NCI-H524 (cell line): ENCODE measurements around the gene CASP2.

Experiments used
- DNase-seq, 2 experiments: peaks; one replicate each; lab custom pipeline; 2025; lab: John Stamatoyannopoulos, UW

CASP2 gene

DNA sequence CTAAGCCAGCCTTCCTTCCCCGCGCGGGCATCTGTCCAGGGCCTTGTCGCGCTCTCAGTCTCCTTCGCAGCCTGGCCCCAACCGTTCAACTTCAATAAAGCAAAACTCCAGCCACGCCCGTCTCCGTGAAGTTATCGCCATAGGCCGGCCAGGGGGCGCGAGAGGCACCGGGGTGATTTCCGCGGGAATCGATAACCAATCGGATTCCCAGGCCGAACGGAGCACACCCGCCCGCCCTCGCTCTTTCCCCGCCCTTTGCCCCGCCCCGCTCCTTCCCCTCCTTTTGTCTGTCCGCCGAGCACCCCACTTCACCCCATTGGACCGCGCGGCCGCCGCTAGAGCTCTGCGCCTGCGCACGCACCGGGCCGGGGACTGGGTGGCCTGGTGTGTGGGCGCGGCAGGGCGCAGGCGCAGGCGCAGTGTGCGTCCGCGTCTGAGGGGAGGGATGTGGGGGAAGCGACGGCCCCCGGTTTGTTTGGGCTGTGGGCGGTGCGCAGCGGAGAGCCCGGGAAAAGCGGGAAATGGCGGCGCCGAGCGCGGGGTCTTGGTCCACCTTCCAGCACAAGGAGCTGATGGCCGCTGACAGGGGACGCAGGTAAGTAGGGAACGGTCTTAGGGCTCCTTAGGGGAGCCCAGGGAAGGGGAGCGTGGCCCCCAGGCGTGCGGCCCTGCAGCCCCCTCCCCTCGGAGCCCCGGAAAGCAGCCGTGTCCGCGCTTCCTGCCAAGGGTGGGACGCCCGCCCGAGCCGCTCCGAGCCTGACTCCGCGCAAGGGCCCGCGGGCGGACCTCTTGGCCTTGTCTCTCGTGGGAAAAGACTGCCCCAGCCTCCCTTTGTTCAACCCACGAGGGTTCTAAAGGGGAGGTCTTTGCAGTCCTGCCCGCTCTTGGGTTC is at the start of gene CASP2:
TSS of gene CASP2 (plus strand) at position 417 of the 892 bp plus-strand sequence. CDS start at position 522, 105 bp downstream.
- peak; percentile 88 to 91 for DNase-seq

GRCh38 chr7:143239813-143240212 is 48.3 kb upstream of the CASP2 start:
- no peak for DNase-seq

DNA sequence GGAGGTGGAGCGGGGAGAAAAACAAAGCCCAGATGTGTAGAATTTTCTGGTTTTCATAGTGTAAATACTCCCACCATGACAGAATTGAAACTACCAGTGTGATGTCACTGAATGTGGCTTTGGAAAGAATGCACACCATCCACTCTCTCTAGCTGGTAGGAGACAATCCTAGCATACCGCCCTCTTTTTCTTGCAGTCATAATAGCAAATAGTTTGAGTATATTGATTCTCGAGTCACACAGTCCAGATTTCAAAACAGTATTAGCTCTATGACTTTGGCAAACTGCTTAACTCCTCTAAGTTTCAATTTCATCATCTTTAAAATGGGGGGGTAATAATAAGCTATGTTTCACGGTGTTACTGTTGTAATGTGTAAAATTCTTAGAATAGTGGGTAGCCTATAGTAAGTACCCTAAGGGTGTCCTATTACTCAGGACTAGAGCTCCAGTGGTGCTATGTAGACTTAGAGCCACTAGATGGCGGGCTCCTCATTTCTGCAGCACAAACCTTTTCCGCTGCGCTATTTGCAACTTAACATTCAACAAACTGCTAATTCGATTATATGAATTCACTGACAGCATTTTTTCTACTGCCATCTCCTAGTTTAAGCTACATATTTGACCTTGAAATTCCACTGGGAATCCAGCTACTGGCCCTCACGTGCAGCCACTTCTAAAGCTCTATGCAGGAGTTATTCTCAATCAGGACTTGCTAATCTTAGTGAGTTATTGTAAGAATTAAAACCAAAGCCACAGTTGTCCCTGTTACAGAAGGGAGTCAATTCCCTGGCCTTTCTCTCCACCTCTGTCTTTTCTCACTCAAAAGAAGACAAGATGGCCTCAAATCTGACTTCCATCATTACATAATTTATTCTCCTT is 47.6 kb upstream of the CASP2 start:
- peak; percentile 8 to 74 for DNase-seq

GRCh38 chr7:143242306-143242705 is 45.8 kb upstream of the CASP2 start:
- DNase-seq = no peak

GRCh38 chr7:143243111-143243510 is 45.0 kb upstream of the CASP2 start:
- DNase-seq = peak in 1 of 2 experiments; percentile 37

- DNase-seq = no peak
These were observed 44.5 kb upstream of the CASP2 start for GRCh38 chr7:143243614-143244013.

- no peak for DNase-seq
These were observed 43.8 kb upstream of the CASP2 start for GRCh38 chr7:143244321-143244720.

GRCh38 chr7:143245123-143245522 is 43.0 kb upstream of the CASP2 start:
- DNase-seq = no peak

DNA sequence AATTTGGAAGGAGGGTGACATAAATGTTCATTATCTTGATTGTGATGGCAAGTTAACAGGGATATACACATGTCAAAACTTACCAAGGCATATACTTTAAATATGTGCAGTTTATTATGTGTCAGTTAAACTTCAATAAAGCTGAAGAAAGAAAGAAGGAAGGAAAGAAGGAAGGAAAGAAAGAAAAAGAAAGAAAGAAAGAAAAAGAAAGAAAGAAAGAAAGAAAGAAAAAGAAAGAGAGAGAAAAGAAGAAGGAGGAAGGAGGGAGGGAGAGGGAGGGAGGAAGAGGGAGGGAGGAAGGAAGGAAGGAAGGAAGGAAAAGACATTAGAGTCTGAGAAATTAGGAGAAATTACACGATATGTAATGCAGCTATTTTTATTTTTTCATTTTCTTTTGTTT is 40.8 kb upstream of the CASP2 start:
- DNase-seq = no peak

DNA sequence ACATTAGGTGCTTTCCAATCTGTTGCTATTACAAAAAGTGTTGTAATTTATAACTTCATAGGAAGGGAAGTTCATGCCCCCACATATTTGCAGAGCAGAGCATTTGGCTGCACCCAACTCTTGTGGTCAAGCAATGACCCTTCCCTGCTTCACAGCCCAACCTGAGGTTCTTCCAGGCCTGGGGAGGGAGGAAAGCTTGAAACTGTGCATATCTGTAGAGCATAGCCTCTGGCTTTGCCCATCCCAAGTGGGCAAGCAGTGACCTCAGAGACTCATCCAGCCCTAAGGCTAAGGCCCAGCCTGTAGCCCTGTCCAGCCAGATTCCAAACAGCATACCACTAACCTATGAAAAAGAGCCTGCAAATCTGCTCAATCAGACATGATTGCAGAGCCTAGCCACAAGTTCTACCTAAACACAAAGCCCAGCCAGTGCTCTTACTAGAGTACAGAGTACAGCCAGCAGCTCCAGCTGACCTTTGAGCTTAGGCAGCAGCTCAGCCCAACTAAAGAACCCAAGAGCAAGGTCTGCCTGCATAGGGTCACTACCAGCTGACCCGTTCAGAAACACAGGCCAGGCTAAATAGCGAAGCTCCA is 39.3 kb upstream of the CASP2 start:
- no peak for DNase-seq

DNA sequence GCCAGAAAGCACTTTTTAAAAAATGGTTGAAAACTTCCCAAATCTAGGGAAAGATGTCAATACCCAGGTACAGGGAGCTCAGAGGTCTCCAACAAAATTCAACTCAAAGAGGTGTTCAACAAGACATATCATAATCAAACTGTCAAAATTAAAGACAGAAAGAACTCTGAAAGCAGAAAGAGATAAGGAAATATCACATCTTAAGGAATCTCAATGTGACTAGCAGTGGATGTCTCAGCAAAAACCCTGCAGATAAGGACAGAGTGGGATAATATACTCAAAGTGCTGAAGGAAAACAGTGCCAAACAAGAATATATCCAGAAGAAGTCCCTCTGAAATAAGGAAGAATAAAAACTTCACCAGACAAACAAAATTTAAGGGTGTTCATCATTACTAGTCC is 38.0 kb upstream of the CASP2 start:
- DNase-seq = no peak

DNA sequence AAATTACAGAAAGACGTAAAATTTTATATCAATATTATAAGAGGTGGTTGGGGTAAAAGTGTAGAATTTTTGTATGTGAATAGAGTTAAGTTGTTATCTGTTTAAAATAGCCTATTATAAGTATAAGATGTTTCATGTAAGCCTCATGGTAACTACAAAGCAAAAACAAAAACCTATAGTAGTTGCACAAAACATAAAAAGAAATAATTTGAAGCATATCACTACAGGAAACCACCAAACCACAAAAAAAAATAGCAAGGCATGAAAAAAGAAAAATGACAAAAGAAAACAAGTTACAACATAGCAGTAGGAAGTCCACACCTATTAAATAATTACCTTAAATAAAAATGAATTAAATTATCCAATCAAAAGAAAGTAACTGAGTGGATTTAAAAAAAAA is 37.3 kb upstream of the CASP2 start:
- no peak for DNase-seq

DNA sequence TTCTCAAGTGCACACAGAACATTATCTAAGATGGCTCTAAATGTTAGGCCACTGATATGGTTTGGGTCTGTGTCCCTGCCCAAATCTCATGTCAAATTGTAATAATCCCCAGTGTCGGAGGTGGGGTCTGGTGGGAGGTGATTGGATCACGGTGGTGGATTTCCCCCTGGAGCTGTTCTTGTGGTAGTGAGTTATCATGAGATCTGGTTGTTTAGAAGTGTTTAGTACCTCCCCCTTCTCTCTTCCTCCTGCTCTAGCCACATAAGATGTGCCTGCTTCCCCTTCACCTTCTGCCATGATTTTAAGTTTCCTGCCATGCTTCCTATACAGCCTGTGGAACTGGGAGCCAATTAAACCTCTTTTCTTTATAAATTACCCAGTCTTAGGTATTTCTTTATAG is 36.1 kb upstream of the CASP2 start:
- no peak for DNase-seq

DNA sequence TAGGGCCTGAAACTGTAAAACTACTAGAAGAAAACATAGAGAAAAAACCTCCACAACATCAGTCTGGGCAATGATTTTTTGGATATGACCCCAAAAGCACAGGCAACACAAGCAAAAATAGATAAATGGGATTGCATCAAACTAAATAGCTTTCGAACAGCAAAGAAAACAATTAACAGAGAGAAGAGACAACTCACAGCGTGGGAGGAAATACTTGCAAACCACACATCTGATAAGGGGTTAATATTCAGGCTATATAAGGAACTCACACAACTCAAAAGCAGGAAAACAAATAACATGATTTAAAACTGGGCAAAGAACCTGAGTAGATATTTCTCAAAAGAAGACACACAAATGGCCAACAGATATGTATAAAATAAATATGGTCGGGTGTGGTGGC is 32.6 kb upstream of the CASP2 start:
- DNase-seq = no peak

DNA sequence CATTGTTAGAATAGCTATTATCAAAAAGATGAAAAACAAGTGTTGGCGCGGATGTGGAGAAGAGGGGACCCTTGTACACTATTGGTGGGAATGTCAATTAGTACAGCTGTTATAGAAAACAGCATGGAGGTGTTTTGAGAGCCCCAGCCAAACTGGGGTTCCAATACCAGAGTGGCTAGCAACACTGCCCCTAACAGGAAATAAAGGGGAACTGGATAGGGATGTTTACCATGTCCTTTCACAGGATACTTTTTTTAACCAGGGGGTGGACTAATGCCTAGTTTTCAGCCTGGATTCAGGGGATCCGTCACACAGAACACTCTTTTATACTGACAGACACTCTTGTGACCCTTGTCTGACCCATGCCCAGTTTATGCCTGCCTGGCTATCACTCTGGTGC is 31.8 kb upstream of the CASP2 start:
- DNase-seq = no peak

DNA sequence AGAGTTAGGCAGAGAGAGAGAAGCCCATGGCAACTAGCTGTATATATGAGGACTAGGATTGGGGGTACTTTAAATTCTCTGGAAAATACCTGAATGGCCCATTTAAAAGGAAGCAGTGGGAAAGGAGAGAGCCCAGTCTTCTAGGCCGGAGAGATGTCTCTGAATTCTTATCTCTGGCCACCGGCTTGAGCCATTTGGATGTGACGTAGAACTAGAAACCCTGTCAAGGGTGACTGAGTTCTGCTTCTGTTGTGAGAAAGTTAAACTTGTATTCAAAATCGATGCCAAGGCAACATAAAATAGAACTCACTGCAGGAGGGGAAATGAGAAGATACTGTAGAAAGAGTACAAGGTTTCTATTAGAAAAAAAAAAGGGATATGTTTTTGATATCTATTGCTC is 31.2 kb upstream of the CASP2 start:
- DNase-seq = no peak

- no peak for DNase-seq
These were observed 30.6 kb upstream of the CASP2 start for GRCh38 chr7:143257501-143257900.

- no peak for DNase-seq
These were observed 29.3 kb upstream of the CASP2 start for GRCh38 chr7:143258831-143259230.

GRCh38 chr7:143259765-143260164 is 28.4 kb upstream of the CASP2 start:
- DNase-seq = no peak

DNA sequence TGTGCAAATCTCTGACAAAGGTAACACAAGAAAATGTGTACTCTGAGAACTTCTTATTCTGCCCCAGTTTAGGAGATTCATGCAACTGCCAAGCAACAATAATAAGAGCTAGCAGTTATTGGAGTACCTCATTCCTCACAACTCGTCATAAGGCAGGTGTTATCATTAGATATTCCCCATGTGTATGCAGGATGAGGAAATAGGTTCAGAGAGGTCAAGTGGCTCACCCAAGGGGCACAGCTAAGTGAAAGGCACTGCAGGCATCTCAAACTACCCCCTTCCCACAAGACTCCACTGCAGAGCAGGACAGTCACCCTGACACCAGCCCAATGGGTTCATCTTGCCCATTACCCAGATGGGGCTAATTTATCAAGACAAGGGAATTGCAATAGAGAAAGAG is 26.2 kb upstream of the CASP2 start:
- DNase-seq = no peak

- DNase-seq = peak; percentile 30 to 75
These were observed 24.6 kb upstream of the CASP2 start, which contains the start of gene GSTK1 for GRCh38 chr7:143263266-143264195. GSTK1 (plus strand) TSS chr7:143263441; CDS start chr7:143263514, 73 bp downstream.
